Neural crest cell (in vitro differentiated cells): ENCODE results near the gene P2RX2. TPM values are rescaled to one million over a fixed set of nuclear protein-coding genes. Genes with fewer than 3 reads are reported as not detected.

ENCODE experiments used
- DNase-seq: peaks from one replicate; pipeline ENCODE4 v3.0.0; 2021; ENCODE audit warnings: low read depth, mixed read lengths, low spot score
- H3K27ac Mint-ChIP-seq: one replicate; pipeline ENCODE4 v1.8.0; 2021; ENCODE audit warnings: mild to moderate bottlenecking, mixed read lengths; ENCODE audit not compliant: unreplicated experiment
- H3K27me3 Mint-ChIP-seq: 2 replicates; pipeline ENCODE4 v1.8.0; 2021; ENCODE audit warnings: low read depth, mild to moderate bottlenecking, mixed read lengths
- H3K36me3 Mint-ChIP-seq: 2 replicates; pipeline ENCODE4 v1.8.0; 2021; ENCODE audit warnings: low read depth, mild to moderate bottlenecking, mixed read lengths
- H3K4me1 Mint-ChIP-seq: 2 replicates; pipeline ENCODE4 v1.8.0; 2021; ENCODE audit warnings: mixed read lengths
- H3K4me3 Mint-ChIP-seq: one replicate; pipeline ENCODE4 v1.8.0; 2021; ENCODE audit warnings: mild to moderate bottlenecking, mixed read lengths
- H3K9me3 Mint-ChIP-seq: 2 replicates; pipeline ENCODE4 v1.8.0; 2021; ENCODE audit warnings: mixed read lengths
- CTCF ChIP-seq: fragments of 200-600 bp; sonication (generic); conservative IDR thresholded peaks from 2 replicates; pipeline ENCODE4 v1.5.0; 2021; ENCODE audit warnings: antibody characterized with exemption, mild to moderate bottlenecking
- total RNA-seq: library from RNA; stranded (reverse); gene quantifications from 2 replicates; pipeline ENCODE4 v1.2.1, GENCODE V29; 2021

Gene P2RX2
- total RNA-seq, 1 donor from 2014 or later = not detected

DNA sequence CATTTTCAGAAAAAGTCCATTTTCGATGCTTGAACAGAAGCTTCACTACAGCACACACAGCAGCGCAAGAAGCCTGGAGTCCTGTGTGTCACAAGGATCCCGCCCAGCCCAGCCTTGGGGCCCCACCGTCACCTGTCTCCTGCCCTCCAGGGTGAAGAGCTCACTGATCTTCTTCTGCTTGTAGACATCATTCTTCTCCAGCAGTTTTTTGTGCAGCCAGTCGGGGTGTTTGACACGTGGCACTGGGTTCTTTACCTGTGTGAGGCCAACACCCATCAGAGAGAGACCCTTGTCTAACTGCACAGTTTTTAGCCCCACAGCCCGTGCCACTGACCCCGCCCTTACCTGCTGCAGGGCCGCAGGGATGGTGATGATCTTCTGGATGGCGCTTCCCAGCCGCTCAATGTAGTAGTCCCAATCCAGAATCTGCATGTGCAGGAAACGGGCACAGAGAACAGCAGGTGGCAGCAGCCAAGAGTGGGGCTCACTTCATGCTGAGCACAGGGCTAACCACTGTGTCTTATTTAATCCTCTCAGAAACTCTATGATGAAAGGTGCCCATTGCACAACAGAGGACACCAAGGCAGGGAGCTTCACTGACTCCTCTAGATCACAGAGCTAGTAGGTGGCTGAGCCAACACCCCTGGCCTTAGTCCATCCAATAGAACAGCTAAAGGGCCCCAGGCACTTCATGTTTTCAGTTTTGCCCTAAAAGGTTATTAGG lies 38.6 kb downstream of the P2RX2 start:
- Mint-ChIP-seq H3K27me3 (no peaks in the 10 kb centered on the region), H3K4me1 (no peaks in the 10 kb centered on the region), H3K36me3 (peaks cover 8% of the 10 kb centered on the region), H3K27ac (no peak overlapping the region), H3K9me3 (no peaks in the 10 kb centered on the region), H3K4me3 (no peak overlapping the region)
- TF ChIP-seq CTCF = no peak
- DNase-seq = no peak

- Mint-ChIP-seq H3K36me3 (peaks cover 11% of the 10 kb centered on the region), H3K9me3 (no peaks in the 10 kb centered on the region), H3K27me3 (no peaks in the 10 kb centered on the region), H3K4me3 (no peak overlapping the region), H3K27ac (no peak overlapping the region), H3K4me1 (no peaks in the 10 kb centered on the region)
- no peak for DNase-seq
- no peak for TF ChIP-seq CTCF
These were observed 39.7 kb downstream of the P2RX2 start for GRCh38 chr12:132658149-132658894.

DNA sequence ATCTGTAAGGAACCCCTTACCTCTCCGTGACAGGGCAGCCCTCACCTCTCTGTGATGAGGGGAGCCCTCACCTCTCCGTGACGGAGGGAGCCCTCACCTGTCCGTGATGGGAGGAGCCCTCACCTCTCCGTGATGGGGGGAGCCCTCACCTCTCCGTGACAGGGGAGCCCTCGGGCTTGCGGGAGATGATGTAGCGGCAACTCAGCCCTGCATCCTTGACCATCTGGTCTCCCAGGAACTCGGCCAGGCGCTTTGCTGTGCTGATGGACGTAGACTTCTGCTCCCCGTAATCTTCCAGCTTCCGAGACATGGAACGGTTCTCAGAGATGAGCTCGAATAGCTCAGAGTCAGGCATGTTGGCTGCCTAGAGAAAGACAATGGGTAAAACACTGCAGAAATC lies 40.6 kb downstream of the P2RX2 start:
- H3K4me1 Mint-ChIP-seq = no peaks in the 10 kb centered on the region
- no peaks in the 10 kb centered on the region for H3K9me3 Mint-ChIP-seq
- no peaks in the 10 kb centered on the region for H3K27me3 Mint-ChIP-seq
- DNase-seq = no peak
- H3K36me3 Mint-ChIP-seq = peaks cover 11% of the 10 kb centered on the region
- no peak overlapping the region for H3K27ac Mint-ChIP-seq
- TF ChIP-seq CTCF = no peak
- no peak overlapping the region for H3K4me3 Mint-ChIP-seq

- Mint-ChIP-seq H3K27me3 (no peaks in the 10 kb centered on the region), H3K9me3 (no peaks in the 10 kb centered on the region), H3K36me3 (peaks cover 12% of the 10 kb centered on the region), H3K4me3 (no peak overlapping the region), H3K27ac (no peak overlapping the region), H3K4me1 (no peaks in the 10 kb centered on the region)
- no peak for DNase-seq
- no peak for TF ChIP-seq CTCF
These were observed 41.5 kb downstream of the P2RX2 start for GRCh38 chr12:132660052-132660451.

DNA sequence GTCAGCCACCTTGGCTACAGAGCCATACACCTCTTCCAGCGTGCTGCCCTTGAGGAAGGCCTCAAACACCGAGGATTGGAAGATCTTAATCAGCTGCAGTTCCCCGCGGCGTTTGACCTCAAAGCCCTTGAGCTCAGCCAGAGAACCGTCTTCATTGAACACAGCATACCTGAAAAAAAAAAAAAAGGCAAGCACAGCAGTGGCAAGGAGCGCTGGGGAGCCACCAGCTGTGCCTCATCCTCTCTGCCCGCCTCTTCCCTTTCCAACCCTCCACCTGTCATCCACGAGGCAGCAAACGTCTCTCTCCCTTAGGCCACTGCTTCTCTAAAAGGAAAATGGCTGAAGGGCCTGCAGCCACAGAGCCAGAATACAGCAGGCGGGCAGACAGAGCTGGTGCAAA lies 42.4 kb downstream of the P2RX2 start:
- Mint-ChIP-seq H3K9me3 (no peaks in the 10 kb centered on the region), H3K4me3 (no peak overlapping the region), H3K27me3 (no peaks in the 10 kb centered on the region), H3K36me3 (peaks cover 20% of the 10 kb centered on the region), H3K27ac (no peak overlapping the region), H3K4me1 (no peaks in the 10 kb centered on the region)
- no peak for TF ChIP-seq CTCF
- no peak for DNase-seq
